SK-N-SH treated with all-trans-retinoic acid at 6 μM for 48 hours (cell line): ENCODE results near the gene LAD1.

ENCODE experiments used
- ATAC-seq: fragments of 200-7000 bp; cut with Tn5 transposase; 3 replicates; pipeline ENCODE4 v1.9.1; 2020; ENCODE audit warnings: mild to moderate bottlenecking, moderate library complexity
- BACH2 ChIP-seq: fragments of 250-450 bp; sonication (Bioruptor Pico); IDR thresholded peaks from 2 replicates; pipeline ENCODE4 v1.9.0; 2021; ENCODE audit warnings: mild to moderate bottlenecking, borderline replicate concordance
- CSDC2 ChIP-seq: fragments of 250-450 bp; sonication (Bioruptor Pico); IDR thresholded peaks from 2 replicates; pipeline ENCODE4 v1.5.0; 2020; ENCODE audit warnings: mild to moderate bottlenecking, moderate library complexity
- ESRRG ChIP-seq: fragments of 250-450 bp; sonication (Bioruptor Pico); IDR thresholded peaks from 2 replicates; pipeline ENCODE4 v1.6.1; 2021; ENCODE audit warnings: mild to moderate bottlenecking
- GLIS3 ChIP-seq: fragments of 250-450 bp; sonication (Bioruptor Pico); IDR thresholded peaks from 2 replicates; pipeline ENCODE4 v1.5.0; 2020; ENCODE audit warnings: mild to moderate bottlenecking, moderate library complexity
- ISL1 ChIP-seq: fragments of 250-450 bp; sonication (Bioruptor Pico); IDR thresholded peaks from 2 replicates; pipeline ENCODE4 v2.1.2; 2022; ENCODE audit warnings: mild to moderate bottlenecking, moderate library complexity
- OSR1 ChIP-seq: fragments of 250-450 bp; sonication (Bioruptor Pico); IDR thresholded peaks from 2 replicates; pipeline ENCODE4 v1.8.0; 2022; ENCODE audit warnings: moderate library complexity, mild to moderate bottlenecking, inconsistent platforms
- PPARA ChIP-seq: fragments of 250-450 bp; sonication (Bioruptor Pico); IDR thresholded peaks from 2 replicates; pipeline ENCODE4 v1.5.0; 2020; ENCODE audit warnings: mild to moderate bottlenecking, borderline replicate concordance
- RARB ChIP-seq: fragments of 250-450 bp; sonication (Bioruptor Pico); IDR thresholded peaks from 2 replicates; pipeline ENCODE4 v1.8.0; 2021; ENCODE audit warnings: mild to moderate bottlenecking, moderate library complexity
- SNAI2 ChIP-seq: fragments of 250-450 bp; sonication (Bioruptor Pico); IDR thresholded peaks from 2 replicates; pipeline ENCODE4 v1.5.0; 2020; ENCODE audit warnings: mild to moderate bottlenecking, moderate library complexity
- TCF4 ChIP-seq: fragments of 250-450 bp; sonication (Bioruptor Pico); IDR thresholded peaks from 2 replicates; pipeline ENCODE4 v1.8.0; 2021; ENCODE audit warnings: mild to moderate bottlenecking, moderate library complexity, borderline replicate concordance
- TOX ChIP-seq: fragments of 250-450 bp; sonication (Bioruptor Pico); IDR thresholded peaks from 2 replicates; pipeline ENCODE4 v1.8.0; 2021; ENCODE audit warnings: mild to moderate bottlenecking, moderate library complexity, borderline replicate concordance
- ZC3H10 ChIP-seq: fragments of 250-450 bp; sonication (Bioruptor Pico); IDR thresholded peaks from 2 replicates; pipeline ENCODE4 v1.5.1; 2021; ENCODE audit warnings: mild to moderate bottlenecking, moderate library complexity
- ZFP3 ChIP-seq: fragments of 250-450 bp; sonication (Bioruptor Pico); IDR thresholded peaks from 2 replicates; pipeline ENCODE4 v1.5.0; 2020; ENCODE audit warnings: mild to moderate bottlenecking, moderate library complexity
- ZFP30 ChIP-seq: fragments of 450-650 bp; formaldehyde crosslinking; IDR thresholded peaks from 2 replicates; pipeline ENCODE4 v1.5.0; 2022; ENCODE audit warnings: mild to moderate bottlenecking, moderate library complexity
- ZNF565 ChIP-seq: fragments of 450-650 bp; formaldehyde crosslinking; conservative IDR thresholded peaks from 2 replicates; pipeline ENCODE4 v1.5.0; 2020; ENCODE audit warnings: low read depth, mild to moderate bottlenecking, moderate library complexity
- ZNF70 ChIP-seq: fragments of 450-650 bp; formaldehyde crosslinking; IDR thresholded peaks from 2 replicates; pipeline ENCODE4 v1.5.0; 2020; ENCODE audit warnings: mild to moderate bottlenecking, moderate library complexity
- ZNF8 ChIP-seq: fragments of 450-650 bp; formaldehyde crosslinking; IDR thresholded peaks from 2 replicates; pipeline ENCODE4 v1.5.0; 2020; ENCODE audit warnings: mild to moderate bottlenecking, moderate library complexity
- TF ChIP-seq, protein P1 (sequence below): fragments of 250-450 bp; sonication (Bioruptor Pico); IDR thresholded peaks from 2 replicates; pipeline ENCODE4 v1.5.0; 2020; ENCODE audit warnings: mild to moderate bottlenecking, moderate library complexity
- TF ChIP-seq, protein P2 (sequence below): fragments of 250-450 bp; sonication (Bioruptor Pico); IDR thresholded peaks from 2 replicates; pipeline ENCODE4 v1.5.1; 2020; ENCODE audit warnings: low read depth, mild to moderate bottlenecking, moderate library complexity
- TF ChIP-seq, protein P3 (sequence below): fragments of 250-450 bp; sonication (Bioruptor Pico); IDR thresholded peaks from 2 replicates; pipeline ENCODE4 v1.8.0; 2020; ENCODE audit warnings: mild to moderate bottlenecking, moderate library complexity, borderline replicate concordance
- TF ChIP-seq, protein P4 (sequence below): fragments of 250-450 bp; sonication (Bioruptor Pico); IDR thresholded peaks from 2 replicates; pipeline ENCODE4 v1.5.1; 2021; ENCODE audit warnings: mild to moderate bottlenecking, moderate library complexity
- TF ChIP-seq, protein P5 (sequence below): fragments of 250-450 bp; sonication (Bioruptor Pico); IDR thresholded peaks from 2 replicates; pipeline ENCODE4 v1.8.0; 2021; ENCODE audit warnings: low read depth, mild to moderate bottlenecking, moderate library complexity, borderline replicate concordance

The LAD1 gene

DNA sequence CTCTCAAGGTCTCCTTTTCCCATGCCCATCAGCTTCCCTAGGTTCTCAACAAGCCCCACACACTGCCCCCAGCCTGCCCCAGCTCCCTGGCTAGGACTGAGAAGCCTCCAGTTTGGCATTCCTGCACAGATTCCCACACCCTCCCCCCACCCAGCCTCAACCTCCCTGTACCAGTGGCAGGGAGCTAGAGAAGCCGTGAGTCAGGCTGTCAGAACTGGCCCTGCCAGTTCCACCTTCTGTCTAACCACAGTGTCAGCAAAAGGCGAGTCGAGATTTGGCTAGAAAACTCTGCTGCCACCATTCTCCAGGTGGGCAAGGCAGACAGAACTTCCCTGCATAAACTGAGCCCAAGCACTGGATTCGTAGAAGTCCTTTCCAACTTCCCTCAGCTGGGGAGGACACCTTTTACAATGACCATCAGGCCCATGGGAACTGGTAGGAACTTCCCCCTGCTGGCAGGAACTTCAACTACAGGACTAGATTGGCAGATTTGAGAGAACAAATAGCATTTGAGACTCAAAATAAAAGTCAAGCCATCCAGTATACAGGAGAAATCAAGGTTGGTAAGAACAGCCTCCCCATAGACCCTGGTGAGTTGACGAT, 52.7 kb downstream of the LAD1 start:
- peak; percentile 80 for ATAC-seq
- TF ChIP-seq, protein P1, sequence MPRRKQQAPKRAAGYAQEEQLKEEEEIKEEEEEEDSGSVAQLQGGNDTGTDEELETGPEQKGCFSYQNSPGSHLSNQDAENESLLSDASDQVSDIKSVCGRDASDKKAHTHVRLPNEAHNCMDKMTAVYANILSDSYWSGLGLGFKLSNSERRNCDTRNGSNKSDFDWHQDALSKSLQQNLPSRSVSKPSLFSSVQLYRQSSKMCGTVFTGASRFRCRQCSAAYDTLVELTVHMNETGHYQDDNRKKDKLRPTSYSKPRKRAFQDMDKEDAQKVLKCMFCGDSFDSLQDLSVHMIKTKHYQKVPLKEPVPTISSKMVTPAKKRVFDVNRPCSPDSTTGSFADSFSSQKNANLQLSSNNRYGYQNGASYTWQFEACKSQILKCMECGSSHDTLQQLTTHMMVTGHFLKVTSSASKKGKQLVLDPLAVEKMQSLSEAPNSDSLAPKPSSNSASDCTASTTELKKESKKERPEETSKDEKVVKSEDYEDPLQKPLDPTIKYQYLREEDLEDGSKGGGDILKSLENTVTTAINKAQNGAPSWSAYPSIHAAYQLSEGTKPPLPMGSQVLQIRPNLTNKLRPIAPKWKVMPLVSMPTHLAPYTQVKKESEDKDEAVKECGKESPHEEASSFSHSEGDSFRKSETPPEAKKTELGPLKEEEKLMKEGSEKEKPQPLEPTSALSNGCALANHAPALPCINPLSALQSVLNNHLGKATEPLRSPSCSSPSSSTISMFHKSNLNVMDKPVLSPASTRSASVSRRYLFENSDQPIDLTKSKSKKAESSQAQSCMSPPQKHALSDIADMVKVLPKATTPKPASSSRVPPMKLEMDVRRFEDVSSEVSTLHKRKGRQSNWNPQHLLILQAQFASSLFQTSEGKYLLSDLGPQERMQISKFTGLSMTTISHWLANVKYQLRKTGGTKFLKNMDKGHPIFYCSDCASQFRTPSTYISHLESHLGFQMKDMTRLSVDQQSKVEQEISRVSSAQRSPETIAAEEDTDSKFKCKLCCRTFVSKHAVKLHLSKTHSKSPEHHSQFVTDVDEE (CRISPR knock-in tag): no peak
- TF ChIP-seq TCF4 (CRISPR knock-in tag) (no peak), BACH2 (CRISPR knock-in tag) (no peak), ZNF8 (CRISPR knock-in tag) (no peak), ZFP30 (CRISPR knock-in tag) (no peak), OSR1 (CRISPR knock-in tag) (no peak), SNAI2 (CRISPR knock-in tag) (no peak), ZNF70 (CRISPR knock-in tag) (no peak), ZFP3 (CRISPR knock-in tag) (no peak), ZC3H10 (CRISPR knock-in tag) (no peak), ISL1 (CRISPR knock-in tag) (no peak), CSDC2 (no peak), ESRRG (CRISPR knock-in tag) (no peak), PPARA (CRISPR knock-in tag) (no peak)
- TF ChIP-seq, protein P2, sequence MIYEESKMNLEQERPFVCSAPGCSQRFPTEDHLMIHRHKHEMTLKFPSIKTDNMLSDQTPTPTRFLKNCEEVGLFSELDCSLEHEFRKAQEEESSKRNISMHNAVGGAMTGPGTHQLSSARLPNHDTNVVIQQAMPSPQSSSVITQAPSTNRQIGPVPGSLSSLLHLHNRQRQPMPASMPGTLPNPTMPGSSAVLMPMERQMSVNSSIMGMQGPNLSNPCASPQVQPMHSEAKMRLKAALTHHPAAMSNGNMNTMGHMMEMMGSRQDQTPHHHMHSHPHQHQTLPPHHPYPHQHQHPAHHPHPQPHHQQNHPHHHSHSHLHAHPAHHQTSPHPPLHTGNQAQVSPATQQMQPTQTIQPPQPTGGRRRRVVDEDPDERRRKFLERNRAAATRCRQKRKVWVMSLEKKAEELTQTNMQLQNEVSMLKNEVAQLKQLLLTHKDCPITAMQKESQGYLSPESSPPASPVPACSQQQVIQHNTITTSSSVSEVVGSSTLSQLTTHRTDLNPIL (CRISPR knock-in tag): no peak
- TF ChIP-seq, protein P3, sequence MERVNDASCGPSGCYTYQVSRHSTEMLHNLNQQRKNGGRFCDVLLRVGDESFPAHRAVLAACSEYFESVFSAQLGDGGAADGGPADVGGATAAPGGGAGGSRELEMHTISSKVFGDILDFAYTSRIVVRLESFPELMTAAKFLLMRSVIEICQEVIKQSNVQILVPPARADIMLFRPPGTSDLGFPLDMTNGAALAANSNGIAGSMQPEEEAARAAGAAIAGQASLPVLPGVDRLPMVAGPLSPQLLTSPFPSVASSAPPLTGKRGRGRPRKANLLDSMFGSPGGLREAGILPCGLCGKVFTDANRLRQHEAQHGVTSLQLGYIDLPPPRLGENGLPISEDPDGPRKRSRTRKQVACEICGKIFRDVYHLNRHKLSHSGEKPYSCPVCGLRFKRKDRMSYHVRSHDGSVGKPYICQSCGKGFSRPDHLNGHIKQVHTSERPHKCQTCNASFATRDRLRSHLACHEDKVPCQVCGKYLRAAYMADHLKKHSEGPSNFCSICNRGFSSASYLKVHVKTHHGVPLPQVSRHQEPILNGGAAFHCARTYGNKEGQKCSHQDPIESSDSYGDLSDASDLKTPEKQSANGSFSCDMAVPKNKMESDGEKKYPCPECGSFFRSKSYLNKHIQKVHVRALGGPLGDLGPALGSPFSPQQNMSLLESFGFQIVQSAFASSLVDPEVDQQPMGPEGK: no peak
- TF ChIP-seq, protein P4, sequence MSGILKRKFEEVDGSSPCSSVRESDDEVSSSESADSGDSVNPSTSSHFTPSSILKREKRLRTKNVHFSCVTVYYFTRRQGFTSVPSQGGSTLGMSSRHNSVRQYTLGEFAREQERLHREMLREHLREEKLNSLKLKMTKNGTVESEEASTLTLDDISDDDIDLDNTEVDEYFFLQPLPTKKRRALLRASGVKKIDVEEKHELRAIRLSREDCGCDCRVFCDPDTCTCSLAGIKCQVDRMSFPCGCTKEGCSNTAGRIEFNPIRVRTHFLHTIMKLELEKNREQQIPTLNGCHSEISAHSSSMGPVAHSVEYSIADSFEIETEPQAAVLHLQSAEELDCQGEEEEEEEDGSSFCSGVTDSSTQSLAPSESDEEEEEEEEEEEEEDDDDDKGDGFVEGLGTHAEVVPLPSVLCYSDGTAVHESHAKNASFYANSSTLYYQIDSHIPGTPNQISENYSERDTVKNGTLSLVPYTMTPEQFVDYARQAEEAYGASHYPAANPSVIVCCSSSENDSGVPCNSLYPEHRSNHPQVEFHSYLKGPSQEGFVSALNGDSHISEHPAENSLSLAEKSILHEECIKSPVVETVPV: no peak

DNA sequence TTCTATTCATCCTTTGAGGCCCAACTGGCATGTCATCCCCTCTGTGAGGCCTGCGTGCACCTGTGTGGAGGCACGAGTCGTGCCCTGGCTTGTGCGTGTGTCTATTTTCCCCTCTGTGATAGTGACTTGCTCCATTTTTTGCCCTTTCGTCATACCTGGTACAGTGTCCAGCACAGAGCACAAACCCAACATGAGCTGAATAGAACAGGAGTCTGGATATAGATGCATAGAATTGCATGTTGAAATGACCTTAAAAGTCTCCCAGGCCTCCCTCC, 54.1 kb downstream of the LAD1 start:
- TF ChIP-seq CSDC2 (no peak), RARB (no peak), TCF4 (CRISPR knock-in tag) (no peak), ESRRG (CRISPR knock-in tag) (no peak), ZNF70 (CRISPR knock-in tag) (no peak), GLIS3 (CRISPR knock-in tag) (no peak), ZNF565 (CRISPR knock-in tag) (no peak), OSR1 (CRISPR knock-in tag) (no peak), TOX (CRISPR knock-in tag) (no peak), ZNF8 (CRISPR knock-in tag) (no peak)
- TF ChIP-seq, protein P5, sequence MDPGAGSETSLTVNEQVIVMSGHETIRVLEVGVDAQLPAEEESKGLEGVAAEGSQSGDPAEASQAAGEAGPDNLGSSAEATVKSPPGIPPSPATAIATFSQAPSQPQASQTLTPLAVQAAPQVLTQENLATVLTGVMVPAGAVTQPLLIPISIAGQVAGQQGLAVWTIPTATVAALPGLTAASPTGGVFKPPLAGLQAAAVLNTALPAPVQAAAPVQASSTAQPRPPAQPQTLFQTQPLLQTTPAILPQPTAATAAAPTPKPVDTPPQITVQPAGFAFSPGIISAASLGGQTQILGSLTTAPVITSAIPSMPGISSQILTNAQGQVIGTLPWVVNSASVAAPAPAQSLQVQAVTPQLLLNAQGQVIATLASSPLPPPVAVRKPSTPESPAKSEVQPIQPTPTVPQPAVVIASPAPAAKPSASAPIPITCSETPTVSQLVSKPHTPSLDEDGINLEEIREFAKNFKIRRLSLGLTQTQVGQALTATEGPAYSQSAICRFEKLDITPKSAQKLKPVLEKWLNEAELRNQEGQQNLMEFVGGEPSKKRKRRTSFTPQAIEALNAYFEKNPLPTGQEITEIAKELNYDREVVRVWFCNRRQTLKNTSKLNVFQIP: no peak
- TF ChIP-seq, protein P3: no peak
- TF ChIP-seq, protein P4: no peak
- TF ChIP-seq, protein P1 (CRISPR knock-in tag): no peak
- TF ChIP-seq, all 23 proteins: peak for 0
- no peak for ATAC-seq
